Measurements from ENCODE around the gene CEACAM19.

DNA sequence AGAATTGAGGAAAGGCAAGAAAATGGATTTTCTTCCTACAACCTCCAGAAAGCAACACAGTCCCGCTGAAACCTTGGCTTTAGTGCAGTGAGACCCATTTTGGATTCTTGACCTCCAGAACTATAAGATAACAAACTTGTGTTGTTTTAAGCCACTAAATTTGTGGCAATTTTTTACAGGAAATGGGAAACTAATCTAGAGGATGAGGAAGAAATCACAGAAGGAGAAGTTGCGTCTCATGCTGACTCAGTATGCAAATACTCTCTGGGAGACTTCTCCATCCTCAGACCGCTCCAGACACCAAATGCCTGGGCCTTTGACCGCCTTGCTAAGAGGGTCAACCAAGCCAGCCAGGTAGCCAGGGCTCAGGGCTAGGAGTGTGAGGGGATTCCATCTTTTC lies 14.6 kb downstream of the CEACAM19 start:
- no peak for TF ChIP-seq ZNF8 (CRISPR knock-in tag; IDR thresholded peaks at IDR 0.05)
- no peak for TF ChIP-seq ZFP3 (CRISPR knock-in tag; IDR thresholded peaks at IDR 0.05)
- TF ChIP-seq, protein P1, sequence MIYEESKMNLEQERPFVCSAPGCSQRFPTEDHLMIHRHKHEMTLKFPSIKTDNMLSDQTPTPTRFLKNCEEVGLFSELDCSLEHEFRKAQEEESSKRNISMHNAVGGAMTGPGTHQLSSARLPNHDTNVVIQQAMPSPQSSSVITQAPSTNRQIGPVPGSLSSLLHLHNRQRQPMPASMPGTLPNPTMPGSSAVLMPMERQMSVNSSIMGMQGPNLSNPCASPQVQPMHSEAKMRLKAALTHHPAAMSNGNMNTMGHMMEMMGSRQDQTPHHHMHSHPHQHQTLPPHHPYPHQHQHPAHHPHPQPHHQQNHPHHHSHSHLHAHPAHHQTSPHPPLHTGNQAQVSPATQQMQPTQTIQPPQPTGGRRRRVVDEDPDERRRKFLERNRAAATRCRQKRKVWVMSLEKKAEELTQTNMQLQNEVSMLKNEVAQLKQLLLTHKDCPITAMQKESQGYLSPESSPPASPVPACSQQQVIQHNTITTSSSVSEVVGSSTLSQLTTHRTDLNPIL (CRISPR knock-in tag; IDR thresholded peaks at IDR 0.05; ENCODE audit: low read depth) = no peak
- TF ChIP-seq ARNTL (CRISPR knock-in tag; IDR thresholded peaks at IDR 0.05; ENCODE audit: borderline replicate concordance, low read depth) = no peak
- TF ChIP-seq ZFP30 (CRISPR knock-in tag; IDR thresholded peaks at IDR 0.05) = no peak
- no peak for TF ChIP-seq TOX (CRISPR knock-in tag; IDR thresholded peaks at IDR 0.05; ENCODE audit: borderline replicate concordance)
- TF ChIP-seq OSR1 (CRISPR knock-in tag; IDR thresholded peaks at IDR 0.05) = no peak
- TF ChIP-seq, protein P2, sequence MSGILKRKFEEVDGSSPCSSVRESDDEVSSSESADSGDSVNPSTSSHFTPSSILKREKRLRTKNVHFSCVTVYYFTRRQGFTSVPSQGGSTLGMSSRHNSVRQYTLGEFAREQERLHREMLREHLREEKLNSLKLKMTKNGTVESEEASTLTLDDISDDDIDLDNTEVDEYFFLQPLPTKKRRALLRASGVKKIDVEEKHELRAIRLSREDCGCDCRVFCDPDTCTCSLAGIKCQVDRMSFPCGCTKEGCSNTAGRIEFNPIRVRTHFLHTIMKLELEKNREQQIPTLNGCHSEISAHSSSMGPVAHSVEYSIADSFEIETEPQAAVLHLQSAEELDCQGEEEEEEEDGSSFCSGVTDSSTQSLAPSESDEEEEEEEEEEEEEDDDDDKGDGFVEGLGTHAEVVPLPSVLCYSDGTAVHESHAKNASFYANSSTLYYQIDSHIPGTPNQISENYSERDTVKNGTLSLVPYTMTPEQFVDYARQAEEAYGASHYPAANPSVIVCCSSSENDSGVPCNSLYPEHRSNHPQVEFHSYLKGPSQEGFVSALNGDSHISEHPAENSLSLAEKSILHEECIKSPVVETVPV (CRISPR knock-in tag; IDR thresholded peaks at IDR 0.05) = no peak
- no peak for TF ChIP-seq ZC3H10 (CRISPR knock-in tag; IDR thresholded peaks at IDR 0.05)
